Right atrium auricular region (tissue), 2 donors: ENCODE measurements around the gene CEP72. TPM values are rescaled to one million over a fixed set of nuclear protein-coding genes. Genes with fewer than 3 reads are reported as not detected.
"Not testable (repeated sequence)": the region's sequence is repeated elsewhere in the genome, so short reads cannot be mapped to it uniquely, and the experiment has no call there.

Experiments
- DNase-seq: peaks from one replicate; pipeline ENCODE4 v3.0.0-alpha.2; 2019; ENCODE audit warnings: low spot score
- H3K27ac ChIP-seq, 2 donors: fragments of 200-600 bp; sonication (generic); 1 replicate in 1 of 2; 2 replicates in 1 of 2; pipeline ENCODE4 v1.5.1; 2016 to 2019
- H3K27me3 ChIP-seq, 2 donors: fragments of 200-600 bp; sonication (generic); one replicate each; pipeline versions ENCODE4 v1.5.1 to v1.6.0; 2017 to 2019
- H3K36me3 ChIP-seq: fragments of 200-600 bp; sonication (generic); one replicate; pipeline ENCODE4 v1.5.1; 2016
- H3K4me1 ChIP-seq, 2 donors: fragments of 200-600 bp; sonication (generic); one replicate each; pipeline versions ENCODE4 v1.5.1 to v1.6.0; 2017 to 2019
- H3K4me3 ChIP-seq, 2 donors: fragments of 200-600 bp; sonication (generic); 1 replicate in 1 of 2; 2 replicates in 1 of 2; pipeline ENCODE4 v1.5.1; 2017 to 2019; ENCODE audit warnings: mild to moderate bottlenecking in 1 of 2, moderate library complexity in 1 of 2
- H3K9me3 ChIP-seq, 2 donors: fragments of 200-600 bp; sonication (generic); one replicate each; pipeline ENCODE4 v1.5.1; 2019
- CTCF ChIP-seq, 2 donors: fragments of 200-600 bp; sonication (generic); IDR thresholded peaks; one replicate each; pipeline ENCODE4 v1.5.1; 2019; ENCODE audit warnings: antibody characterized with exemption in 2 of 2
- total RNA-seq, 2 donors: library from RNA; depleted of rRNA; stranded (reverse); fragments of >200 nt; gene quantifications; one replicate each; pipeline ENCODE4 v1.1.0, GENCODE V29; 2016

The CEP72 gene
- total RNA-seq, 2 donors from 2014 or later = 0.41 to 1.0 TPM

GRCh38 chr5:691817-692528 lies 79.8 kb downstream of the CEP72 start:
- H3K9me3 ChIP-seq = no peaks in the 10 kb centered on the region

DNA sequence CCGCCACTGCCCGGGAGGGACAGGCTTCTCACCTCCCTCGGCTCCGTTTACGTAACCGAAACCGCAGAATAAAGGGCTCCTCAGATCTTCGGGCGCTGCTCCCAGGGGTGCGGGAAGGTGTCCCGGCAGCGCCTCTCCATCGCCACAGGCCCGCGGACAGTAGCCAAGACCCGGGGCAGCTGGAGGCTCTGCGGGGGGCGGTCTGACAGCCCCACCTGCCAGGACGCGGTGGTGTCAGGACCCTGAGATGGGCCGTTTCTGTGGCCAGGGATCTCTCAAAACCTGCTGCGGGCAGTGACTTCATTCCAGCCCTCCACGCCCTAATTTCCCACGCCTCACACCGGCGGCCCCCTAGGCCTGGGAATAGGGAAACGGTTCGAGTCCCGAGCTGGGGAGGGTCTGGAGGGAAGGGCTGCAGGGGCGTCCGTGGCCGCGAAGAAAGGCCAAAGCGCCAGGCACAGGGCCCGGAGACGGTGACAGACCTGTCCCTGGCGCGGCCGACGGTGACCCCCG lies 80.4 kb downstream of the CEP72 start:
- Histone ChIP-seq H3K4me3 (peak overlapping the region; percentile 59 to 64), H3K27ac (peak overlapping the region; percentile 81 to 88)
- H3K4me1 ChIP-seq, H3K36me3 ChIP-seq, H3K9me3 ChIP-seq, DNase-seq, H3K27me3 ChIP-seq: not testable (repeated sequence)

More at GRCh38 chr5:691817-692528, 79.8 kb downstream of the CEP72 start:
- no peaks in the 10 kb centered on the region for H3K36me3 ChIP-seq
- no peak for DNase-seq
- H3K27ac ChIP-seq = peak overlapping the region; percentile 81 to 88
- no peaks in the 10 kb centered on the region for H3K27me3 ChIP-seq
- H3K4me3 ChIP-seq = peak overlapping the region; percentile 59 to 64
- TF ChIP-seq CTCF (IDR thresholded peaks at IDR 0.05) = no peak
- no peaks in the 10 kb centered on the region for H3K4me1 ChIP-seq

DNA sequence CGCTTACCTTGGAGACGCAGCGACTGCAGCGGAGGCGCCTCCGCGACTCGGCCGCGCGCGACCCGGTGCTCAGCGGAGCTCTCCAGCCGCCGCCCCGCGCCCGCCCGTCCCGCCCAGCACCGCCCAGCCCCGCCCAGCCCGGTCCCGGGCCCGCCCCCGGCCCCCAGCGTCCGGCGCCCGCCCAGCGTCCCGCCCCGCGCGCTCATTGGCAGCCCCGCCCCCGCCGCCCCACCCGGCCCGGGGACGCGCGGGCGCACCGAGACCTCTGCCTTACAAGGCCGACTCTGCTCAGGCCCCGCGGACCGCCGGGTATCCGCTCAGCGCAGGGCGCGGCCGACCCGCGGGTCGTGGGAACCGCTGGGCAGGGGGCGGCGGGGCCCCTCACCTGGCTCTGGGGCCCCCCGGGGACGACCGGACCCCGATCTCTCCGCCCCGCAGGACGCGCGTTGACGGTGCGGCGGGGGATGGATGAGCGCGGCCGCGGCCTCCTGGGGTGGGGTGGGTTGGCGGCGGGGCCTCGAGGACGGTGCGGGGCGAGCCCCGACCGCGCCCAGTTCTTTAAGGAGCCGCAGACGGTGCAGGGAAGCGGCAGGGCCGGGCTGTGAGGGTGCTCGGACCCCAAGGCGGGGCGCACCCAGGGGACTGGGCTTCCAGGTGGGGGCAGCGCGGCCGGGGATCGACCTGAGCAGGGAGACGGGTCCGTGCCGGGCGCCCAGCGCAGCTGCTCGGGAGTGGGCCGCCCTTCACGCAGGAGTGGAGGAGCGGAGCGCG lies 81.3 kb downstream of the CEP72 start, which contains the start of gene TPPP:
Gene TPPP, minus strand, starts transcription at position 82 of the 771 bp plus-strand sequence. CDS start 15,292 bp downstream, outside the sequence.
- peak; percentile 84 for DNase-seq
- not testable (repeated sequence) for H3K9me3 ChIP-seq, H3K4me1 ChIP-seq, H3K36me3 ChIP-seq, H3K27me3 ChIP-seq
- peak within 1 kb of the TSS; percentile 64 to 76 for H3K4me3 ChIP-seq
- peak within 1 kb of the TSS; percentile 83 to 93 for H3K27ac ChIP-seq

DNA sequence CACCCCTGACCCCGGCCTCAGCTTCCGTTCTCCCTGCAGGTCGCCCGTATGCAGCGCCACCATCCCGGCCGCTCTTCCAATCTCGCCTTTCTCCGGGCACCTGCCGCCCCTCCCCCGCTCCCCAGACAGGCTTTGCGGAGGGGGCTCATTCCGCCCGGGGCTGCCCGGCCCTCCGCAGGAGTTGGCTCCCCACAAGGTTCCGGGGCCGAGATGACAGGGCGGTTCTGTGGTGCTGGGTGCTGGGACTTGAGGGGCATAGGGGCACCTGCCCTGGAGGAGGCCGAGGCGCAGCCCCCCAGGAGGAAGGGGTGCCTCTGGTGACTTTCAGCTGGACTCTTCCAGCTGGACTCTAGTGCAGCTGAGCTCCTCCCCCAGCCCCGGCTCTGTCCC lies 81.9 kb downstream of the CEP72 start:
- Histone ChIP-seq H3K27ac (peak overlapping the region in 1 of 2 donors; percentile 93), H3K4me3 (peak overlapping the region; percentile 64 to 76)
- H3K27me3 ChIP-seq, DNase-seq, H3K9me3 ChIP-seq, H3K36me3 ChIP-seq, H3K4me1 ChIP-seq: not testable (repeated sequence)

- not testable (repeated sequence) for H3K36me3 ChIP-seq, DNase-seq, H3K4me1 ChIP-seq, H3K4me3 ChIP-seq, H3K27me3 ChIP-seq, H3K9me3 ChIP-seq, H3K27ac ChIP-seq
These were observed 83.3 kb downstream of the CEP72 start for GRCh38 chr5:695475-695874.

GRCh38 chr5:696191-696590 lies 84.1 kb downstream of the CEP72 start:
- not testable (repeated sequence) for H3K27ac ChIP-seq, H3K4me3 ChIP-seq, H3K9me3 ChIP-seq, DNase-seq, H3K36me3 ChIP-seq, H3K4me1 ChIP-seq, H3K27me3 ChIP-seq

- H3K27me3 ChIP-seq, H3K27ac ChIP-seq, H3K9me3 ChIP-seq, H3K4me1 ChIP-seq, H3K36me3 ChIP-seq, DNase-seq, H3K4me3 ChIP-seq: not testable (repeated sequence)
These were observed 84.9 kb downstream of the CEP72 start for GRCh38 chr5:696753-697702.

Other genes with a start within 250 kb of the CEP72 start
- gene EXOC3, start 169.2 kb upstream of the CEP72 start, total RNA-seq = 10 to 100 TPM; 34.7 to 40.7 TPM
- 1 to 10 TPM; 1.8 to 2.3 TPM for gene SLC9A3, start 87.9 kb upstream of the CEP72 start, total RNA-seq
- gene TPPP, start 81.0 kb downstream of the CEP72 start, total RNA-seq = 10 to 100 TPM; 12.2 to 15.7 TPM
- gene ZDHHC11B, start 172.4 kb downstream of the CEP72 start, total RNA-seq = 1 to 10 TPM; 4.0 to 7.5 TPM
- gene ZDHHC11, start 238.6 kb downstream of the CEP72 start, total RNA-seq = 10 to 100 TPM; 10.8 to 16.2 TPM